GM10266 (cell line): ENCODE results near the gene ESR2.

Experiments
- DNase-seq: peaks from one replicate; pipeline ENCODE4 v3.0.0; 2012; ENCODE audit errors: extremely low spot score
- TF ChIP-seq, protein P1 (sequence below): IDR thresholded peaks from 2 replicates; pipeline ENCODE4 v1.5.1; 2012; ENCODE audit warnings: mild to moderate bottlenecking, low read depth; ENCODE audit not compliant: control insufficient read depth, insufficient read depth; ENCODE audit errors: missing control alignments

ESR2 gene

DNA sequence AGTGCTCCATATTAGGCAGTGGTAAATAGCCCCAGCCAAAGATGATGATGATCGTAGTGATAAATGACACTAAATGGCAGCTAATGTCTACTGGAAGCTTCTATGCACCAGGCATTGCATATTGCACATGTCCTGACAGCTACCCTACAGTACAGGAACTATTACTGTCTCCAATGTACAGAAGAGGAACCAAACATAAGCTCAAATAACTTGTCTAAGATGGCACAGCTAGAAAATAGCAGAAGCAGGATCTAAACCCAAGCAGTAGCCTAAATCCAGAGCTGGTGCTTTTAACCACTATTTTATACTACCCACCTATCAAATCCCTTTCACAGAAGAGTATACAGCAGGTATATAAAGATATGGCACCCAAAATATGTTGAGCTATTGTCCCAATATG is 28.9 kb downstream of the ESR2 start:
- DNase-seq, result no peak
- TF ChIP-seq, protein P1, sequence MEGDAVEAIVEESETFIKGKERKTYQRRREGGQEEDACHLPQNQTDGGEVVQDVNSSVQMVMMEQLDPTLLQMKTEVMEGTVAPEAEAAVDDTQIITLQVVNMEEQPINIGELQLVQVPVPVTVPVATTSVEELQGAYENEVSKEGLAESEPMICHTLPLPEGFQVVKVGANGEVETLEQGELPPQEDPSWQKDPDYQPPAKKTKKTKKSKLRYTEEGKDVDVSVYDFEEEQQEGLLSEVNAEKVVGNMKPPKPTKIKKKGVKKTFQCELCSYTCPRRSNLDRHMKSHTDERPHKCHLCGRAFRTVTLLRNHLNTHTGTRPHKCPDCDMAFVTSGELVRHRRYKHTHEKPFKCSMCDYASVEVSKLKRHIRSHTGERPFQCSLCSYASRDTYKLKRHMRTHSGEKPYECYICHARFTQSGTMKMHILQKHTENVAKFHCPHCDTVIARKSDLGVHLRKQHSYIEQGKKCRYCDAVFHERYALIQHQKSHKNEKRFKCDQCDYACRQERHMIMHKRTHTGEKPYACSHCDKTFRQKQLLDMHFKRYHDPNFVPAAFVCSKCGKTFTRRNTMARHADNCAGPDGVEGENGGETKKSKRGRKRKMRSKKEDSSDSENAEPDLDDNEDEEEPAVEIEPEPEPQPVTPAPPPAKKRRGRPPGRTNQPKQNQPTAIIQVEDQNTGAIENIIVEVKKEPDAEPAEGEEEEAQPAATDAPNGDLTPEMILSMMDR, result no peak

- DNase-seq, result no peak
- TF ChIP-seq, protein P1, result no peak
These were observed 33.8 kb downstream of the ESR2 start for GRCh38 chr14:64260418-64260817.

GRCh38 chr14:64255756-64256155 is 38.4 kb downstream of the ESR2 start:
- DNase-seq, result no peak
- TF ChIP-seq, protein P1, result no peak

GRCh38 chr14:64253672-64254071 is 40.5 kb downstream of the ESR2 start:
- DNase-seq, result no peak
- TF ChIP-seq, protein P1, result no peak

DNA sequence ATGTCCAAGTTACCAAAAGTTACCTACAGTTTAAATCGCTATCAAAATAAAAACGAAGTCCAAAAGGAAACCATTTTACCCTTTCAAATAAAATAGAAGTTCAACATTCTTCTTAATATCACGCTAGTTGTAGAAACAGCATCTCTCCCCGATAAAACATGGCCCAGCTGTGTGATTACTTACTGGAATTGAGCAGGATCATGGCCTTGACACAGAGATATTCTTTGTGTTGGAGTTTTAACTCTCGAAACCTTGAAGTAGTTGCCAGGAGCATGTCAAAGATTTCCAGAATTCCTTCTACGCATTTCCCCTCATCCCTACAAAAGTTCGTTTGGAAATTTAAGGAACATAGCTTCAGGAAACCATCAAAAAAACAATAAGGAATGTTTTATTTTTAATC is 44.8 kb downstream of the ESR2 start:
- TF ChIP-seq, protein P1, result no peak
- DNase-seq, result no peak

GRCh38 chr14:64248689-64249088 is 45.5 kb downstream of the ESR2 start:
- DNase-seq, result no peak
- TF ChIP-seq, protein P1, result no peak

GRCh38 chr14:64247195-64247594 is 47.0 kb downstream of the ESR2 start:
- DNase-seq, result no peak
- TF ChIP-seq, protein P1, result no peak
